ENCODE data around the gene LCP1.

LCP1 gene

GRCh38 chr13:46206143-46206542, 24.2 kb upstream of the LCP1 start:
- Histone ChIP-seq H3K36me3 (ENCODE audit: control insufficient read depth in 5 of 5, insufficient read depth in 5 of 5, low read length in 5 of 5) (no peaks in the 10 kb centered on the region), H3K9ac (ENCODE audit: low read length in 5 of 5) (no peak overlapping the region), H3K4me3 (ENCODE audit: low read depth in 1 of 5, low read length in 5 of 5) (no peak overlapping the region), H3K4me1 (ENCODE audit: control insufficient read depth in 5 of 5, insufficient read depth in 5 of 5, low read length in 5 of 5) (peaks cover 1 to 6% (median 3%) of the 10 kb centered on the region in 5 donors), H3K27ac (ENCODE audit: low read depth, low read length) (no peak overlapping the region), H3K9me3 (ENCODE audit: control insufficient read depth in 5 of 5, low read length in 5 of 5) (no peaks in the 10 kb centered on the region), H3K27me3 (ENCODE audit: control insufficient read depth in 5 of 5, insufficient read depth in 4 of 5, low read length in 5 of 5) (no peaks in the 10 kb centered on the region)

- Histone ChIP-seq H3K27me3 (ENCODE audit: control insufficient read depth in 5 of 5, insufficient read depth in 4 of 5, low read length in 5 of 5) (no peaks in the 10 kb centered on the region), H3K36me3 (ENCODE audit: control insufficient read depth in 5 of 5, insufficient read depth in 5 of 5, low read length in 5 of 5) (no peaks in the 10 kb centered on the region), H3K4me1 (ENCODE audit: control insufficient read depth in 5 of 5, insufficient read depth in 5 of 5, low read length in 5 of 5) (peaks cover 0 to 4% (median 0%) of the 10 kb centered on the region in 5 donors), H3K9ac (ENCODE audit: low read length in 5 of 5) (no peak overlapping the region), H3K9me3 (ENCODE audit: control insufficient read depth in 5 of 5, low read length in 5 of 5) (no peaks in the 10 kb centered on the region), H3K4me3 (ENCODE audit: low read depth in 1 of 5, low read length in 5 of 5) (no peak overlapping the region), H3K27ac (ENCODE audit: low read depth, low read length) (no peak overlapping the region)
These were observed 21.0 kb upstream of the LCP1 start for GRCh38 chr13:46202966-46203365.

- Histone ChIP-seq H3K36me3 (ENCODE audit: control insufficient read depth in 5 of 5, insufficient read depth in 5 of 5, low read length in 5 of 5) (no peaks in the 10 kb centered on the region), H3K27me3 (ENCODE audit: control insufficient read depth in 5 of 5, insufficient read depth in 4 of 5, low read length in 5 of 5) (no peaks in the 10 kb centered on the region), H3K4me3 (ENCODE audit: low read depth in 1 of 5, low read length in 5 of 5) (no peak overlapping the region), H3K9me3 (ENCODE audit: control insufficient read depth in 5 of 5, low read length in 5 of 5) (no peaks in the 10 kb centered on the region), H3K4me1 (ENCODE audit: control insufficient read depth in 5 of 5, insufficient read depth in 5 of 5, low read length in 5 of 5) (peaks cover 0 to 4% (median 0%) of the 10 kb centered on the region in 5 donors), H3K27ac (ENCODE audit: low read depth, low read length) (no peak overlapping the region), H3K9ac (ENCODE audit: low read length in 5 of 5) (no peak overlapping the region)
These were observed 20.3 kb upstream of the LCP1 start for GRCh38 chr13:46202188-46202795.

GRCh38 chr13:46198696-46199193, 16.8 kb upstream of the LCP1 start:
- no peak overlapping the region for H3K27ac ChIP-seq (ENCODE audit: low read depth, low read length)
- no peaks in the 10 kb centered on the region for H3K36me3 ChIP-seq (ENCODE audit: control insufficient read depth in 5 of 5, insufficient read depth in 5 of 5, low read length in 5 of 5)
- H3K27me3 ChIP-seq (ENCODE audit: control insufficient read depth in 5 of 5, insufficient read depth in 4 of 5, low read length in 5 of 5), result no peaks in the 10 kb centered on the region
- peaks cover 0 to 6% (median 0%) of the 10 kb centered on the region in 5 donors for H3K4me1 ChIP-seq (ENCODE audit: control insufficient read depth in 5 of 5, insufficient read depth in 5 of 5, low read length in 5 of 5)
- H3K4me3 ChIP-seq (ENCODE audit: low read depth in 1 of 5, low read length in 5 of 5), result no peak overlapping the region
- H3K9ac ChIP-seq (ENCODE audit: low read length in 5 of 5), result no peak overlapping the region
- no peaks in the 10 kb centered on the region for H3K9me3 ChIP-seq (ENCODE audit: control insufficient read depth in 5 of 5, low read length in 5 of 5)

GRCh38 chr13:46197299-46198048, 15.5 kb upstream of the LCP1 start:
- no peaks in the 10 kb centered on the region for H3K27me3 ChIP-seq (ENCODE audit: control insufficient read depth in 5 of 5, insufficient read depth in 4 of 5, low read length in 5 of 5)
- no peak overlapping the region for H3K27ac ChIP-seq (ENCODE audit: low read depth, low read length)
- H3K4me1 ChIP-seq (ENCODE audit: control insufficient read depth in 5 of 5, insufficient read depth in 5 of 5, low read length in 5 of 5), result peaks cover 0 to 6% (median 0%) of the 10 kb centered on the region in 5 donors
- no peaks in the 10 kb centered on the region for H3K36me3 ChIP-seq (ENCODE audit: control insufficient read depth in 5 of 5, insufficient read depth in 5 of 5, low read length in 5 of 5)
- H3K9me3 ChIP-seq (ENCODE audit: control insufficient read depth in 5 of 5, low read length in 5 of 5), result no peaks in the 10 kb centered on the region
- H3K4me3 ChIP-seq (ENCODE audit: low read depth in 1 of 5, low read length in 5 of 5), result no peak overlapping the region
- H3K9ac ChIP-seq (ENCODE audit: low read length in 5 of 5), result no peak overlapping the region

- Histone ChIP-seq H3K27ac (ENCODE audit: low read depth, low read length) (no peak overlapping the region), H3K4me3 (ENCODE audit: low read depth in 1 of 5, low read length in 5 of 5) (no peak overlapping the region), H3K9ac (ENCODE audit: low read length in 5 of 5) (no peak overlapping the region), H3K9me3 (ENCODE audit: control insufficient read depth in 5 of 5, low read length in 5 of 5) (no peaks in the 10 kb centered on the region), H3K36me3 (ENCODE audit: control insufficient read depth in 5 of 5, insufficient read depth in 5 of 5, low read length in 5 of 5) (no peaks in the 10 kb centered on the region), H3K4me1 (ENCODE audit: control insufficient read depth in 5 of 5, insufficient read depth in 5 of 5, low read length in 5 of 5) (peaks cover 0 to 2% (median 0%) of the 10 kb centered on the region in 5 donors), H3K27me3 (ENCODE audit: control insufficient read depth in 5 of 5, insufficient read depth in 4 of 5, low read length in 5 of 5) (no peaks in the 10 kb centered on the region)
These were observed 13.0 kb upstream of the LCP1 start for GRCh38 chr13:46195016-46195415.

- no peak overlapping the region for H3K27ac ChIP-seq (ENCODE audit: low read depth, low read length)
- no peak overlapping the region for H3K4me3 ChIP-seq (ENCODE audit: low read depth in 1 of 5, low read length in 5 of 5)
- H3K9me3 ChIP-seq (ENCODE audit: control insufficient read depth in 5 of 5, low read length in 5 of 5), result no peaks in the 10 kb centered on the region
- H3K4me1 ChIP-seq (ENCODE audit: control insufficient read depth in 5 of 5, insufficient read depth in 5 of 5, low read length in 5 of 5), result peaks cover 0 to 2% (median 0%) of the 10 kb centered on the region in 5 donors
- H3K9ac ChIP-seq (ENCODE audit: low read length in 5 of 5), result no peak overlapping the region
- H3K36me3 ChIP-seq (ENCODE audit: control insufficient read depth in 5 of 5, insufficient read depth in 5 of 5, low read length in 5 of 5), result no peaks in the 10 kb centered on the region
- H3K27me3 ChIP-seq (ENCODE audit: control insufficient read depth in 5 of 5, insufficient read depth in 4 of 5, low read length in 5 of 5), result no peaks in the 10 kb centered on the region
These were observed 10.4 kb upstream of the LCP1 start for GRCh38 chr13:46192412-46192811.

- Histone ChIP-seq H3K27me3 (ENCODE audit: control insufficient read depth in 5 of 5, insufficient read depth in 4 of 5, low read length in 5 of 5) (no peaks in the 10 kb centered on the region), H3K4me1 (ENCODE audit: control insufficient read depth in 5 of 5, insufficient read depth in 5 of 5, low read length in 5 of 5) (peaks cover 0 to 15% (median 5%) of the 10 kb centered on the region in 5 donors), H3K9ac (ENCODE audit: low read length in 5 of 5) (no peak overlapping the region), H3K27ac (ENCODE audit: low read depth, low read length) (no peak overlapping the region), H3K9me3 (ENCODE audit: control insufficient read depth in 5 of 5, low read length in 5 of 5) (no peaks in the 10 kb centered on the region), H3K4me3 (ENCODE audit: low read depth in 1 of 5, low read length in 5 of 5) (no peak overlapping the region), H3K36me3 (ENCODE audit: control insufficient read depth in 5 of 5, insufficient read depth in 5 of 5, low read length in 5 of 5) (no peaks in the 10 kb centered on the region)
These were observed 3.7 kb upstream of the LCP1 start for GRCh38 chr13:46185634-46186033.

GRCh38 chr13:46184277-46184699, 2.3 kb upstream of the LCP1 start:
- H3K9me3 ChIP-seq (ENCODE audit: control insufficient read depth in 5 of 5, low read length in 5 of 5), result no peaks in the 10 kb centered on the region
- H3K27me3 ChIP-seq (ENCODE audit: control insufficient read depth in 5 of 5, insufficient read depth in 4 of 5, low read length in 5 of 5), result no peaks in the 10 kb centered on the region
- H3K27ac ChIP-seq (ENCODE audit: low read depth, low read length), result no peak overlapping the region
- peak overlapping the region in 2 of 5 donors; percentile 41 to 45 for H3K4me3 ChIP-seq (ENCODE audit: low read depth in 1 of 5, low read length in 5 of 5)
- H3K4me1 ChIP-seq (ENCODE audit: control insufficient read depth in 5 of 5, insufficient read depth in 5 of 5, low read length in 5 of 5), result peaks cover 0 to 15% (median 5%) of the 10 kb centered on the region in 5 donors
- H3K9ac ChIP-seq (ENCODE audit: low read length in 5 of 5), result no peak overlapping the region
- no peaks in the 10 kb centered on the region for H3K36me3 ChIP-seq (ENCODE audit: control insufficient read depth in 5 of 5, insufficient read depth in 5 of 5, low read length in 5 of 5)
